Measurements from ENCODE around the gene PAX6. TPM values are rescaled to one million over a fixed set of nuclear protein-coding genes. Genes with fewer than 3 reads are reported as not detected.

PAX6 gene
- total and polyA plus RNA-seq, 7 donors = 0.34 to 0.46 TPM; not detected in 5

DNA sequence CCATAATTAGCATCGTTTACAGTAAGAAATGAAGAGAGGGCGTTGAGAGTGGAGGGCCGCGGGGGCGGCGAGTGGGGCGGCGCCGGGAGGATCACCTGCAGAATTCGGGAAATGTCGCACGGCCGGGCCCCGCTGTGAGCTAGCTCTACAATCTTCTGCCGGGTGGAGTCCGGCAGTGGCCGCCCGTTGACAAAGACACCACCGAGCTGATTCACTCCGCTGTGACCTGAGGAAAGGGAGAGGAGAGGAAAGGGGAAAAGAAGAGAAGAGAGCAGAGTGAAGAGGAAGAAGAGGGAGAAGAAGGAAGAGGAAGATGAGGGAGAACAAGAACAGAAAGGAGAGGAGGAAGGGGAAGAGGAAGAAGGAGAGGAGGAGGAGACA is 8.5 kb downstream of the PAX6 start:
- H3K4me3 ChIP-seq = no peak overlapping the region
- H3K27me3 ChIP-seq = peaks cover 95 to 100% (median 100%) of the 10 kb centered on the region in 3 donors
- 9 to 18% methylated on average over 20 of the region's 20 CpGs for WGBS, 2 donors
- TF ChIP-seq, protein P1, sequence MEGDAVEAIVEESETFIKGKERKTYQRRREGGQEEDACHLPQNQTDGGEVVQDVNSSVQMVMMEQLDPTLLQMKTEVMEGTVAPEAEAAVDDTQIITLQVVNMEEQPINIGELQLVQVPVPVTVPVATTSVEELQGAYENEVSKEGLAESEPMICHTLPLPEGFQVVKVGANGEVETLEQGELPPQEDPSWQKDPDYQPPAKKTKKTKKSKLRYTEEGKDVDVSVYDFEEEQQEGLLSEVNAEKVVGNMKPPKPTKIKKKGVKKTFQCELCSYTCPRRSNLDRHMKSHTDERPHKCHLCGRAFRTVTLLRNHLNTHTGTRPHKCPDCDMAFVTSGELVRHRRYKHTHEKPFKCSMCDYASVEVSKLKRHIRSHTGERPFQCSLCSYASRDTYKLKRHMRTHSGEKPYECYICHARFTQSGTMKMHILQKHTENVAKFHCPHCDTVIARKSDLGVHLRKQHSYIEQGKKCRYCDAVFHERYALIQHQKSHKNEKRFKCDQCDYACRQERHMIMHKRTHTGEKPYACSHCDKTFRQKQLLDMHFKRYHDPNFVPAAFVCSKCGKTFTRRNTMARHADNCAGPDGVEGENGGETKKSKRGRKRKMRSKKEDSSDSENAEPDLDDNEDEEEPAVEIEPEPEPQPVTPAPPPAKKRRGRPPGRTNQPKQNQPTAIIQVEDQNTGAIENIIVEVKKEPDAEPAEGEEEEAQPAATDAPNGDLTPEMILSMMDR (IDR thresholded peaks at IDR 0.05) = no peak
- TF ChIP-seq POLR2A (IDR thresholded peaks at IDR 0.05) (no peak), POLR2AphosphoS5 (IDR thresholded peaks at IDR 0.05) (no peak), EP300 (IDR thresholded peaks at IDR 0.05) (no peak)
- no peaks in the 10 kb centered on the region for H3K36me3 ChIP-seq
- H3K27ac ChIP-seq = no peak overlapping the region
- no peak for DNase-seq
- peaks cover 0 to 4% (median 0%) of the 10 kb centered on the region in 4 donors for H3K9me3 ChIP-seq
- intact Hi-C loops (cut with DNase I) = no loop called here
- peaks cover 0 to 55% (median 48%) of the 10 kb centered on the region in 4 donors for H3K4me1 ChIP-seq

GRCh38 chr11:31802000-31802551 is 9.0 kb downstream of the PAX6 start:
- 9 to 11% methylated on average over 6 of the region's 6 CpGs for WGBS, 2 donors
- H3K4me3 ChIP-seq = no peak overlapping the region
- H3K27me3 ChIP-seq = peaks cover 92 to 100% (median 98%) of the 10 kb centered on the region in 3 donors
- DNase-seq = no peak
- no peaks in the 10 kb centered on the region for H3K36me3 ChIP-seq
- intact Hi-C loops (cut with DNase I) = no loop called here
- peaks cover 0 to 58% (median 52%) of the 10 kb centered on the region in 4 donors for H3K4me1 ChIP-seq
- peaks cover 0 to 4% (median 0%) of the 10 kb centered on the region in 4 donors for H3K9me3 ChIP-seq
- H3K27ac ChIP-seq = no peak overlapping the region
- TF ChIP-seq POLR2AphosphoS5 (IDR thresholded peaks at IDR 0.05) (no peak), POLR2A (IDR thresholded peaks at IDR 0.05) (no peak), EP300 (IDR thresholded peaks at IDR 0.05) (no peak)
- TF ChIP-seq, protein P1 (IDR thresholded peaks at IDR 0.05) = no peak

GRCh38 chr11:31801298-31801702 is 9.8 kb downstream of the PAX6 start:
- intact Hi-C loops (cut with DNase I) = no loop called here
- Histone ChIP-seq H3K27ac (no peak overlapping the region), H3K4me1 (peaks cover 0 to 55% (median 51%) of the 10 kb centered on the region in 4 donors), H3K36me3 (no peaks in the 10 kb centered on the region), H3K9me3 (peaks cover 0 to 4% (median 0%) of the 10 kb centered on the region in 4 donors), H3K27me3 (peaks cover 84 to 100% (median 97%) of the 10 kb centered on the region in 3 donors), H3K4me3 (no peak overlapping the region)
- TF ChIP-seq POLR2AphosphoS5 (IDR thresholded peaks at IDR 0.05) (no peak), POLR2A (IDR thresholded peaks at IDR 0.05) (no peak), EP300 (IDR thresholded peaks at IDR 0.05) (no peak)
- TF ChIP-seq, protein P1 (IDR thresholded peaks at IDR 0.05) = no peak
- 12 to 17% methylated on average over 9 of the region's 9 CpGs for WGBS, 2 donors
- no peak for DNase-seq

- Histone ChIP-seq H3K27me3 (peaks cover 77 to 100% (median 90%) of the 10 kb centered on the region in 3 donors), H3K9me3 (peaks cover 0 to 4% (median 0%) of the 10 kb centered on the region in 4 donors), H3K36me3 (no peaks in the 10 kb centered on the region), H3K4me1 (peaks cover 0 to 48% (median 44%) of the 10 kb centered on the region in 4 donors), H3K27ac (no peak overlapping the region), H3K4me3 (no peak overlapping the region)
- WGBS, 2 donors = 10 to 19% methylated on average over 23 of the region's 23 CpGs
- DNase-seq = no peak
- TF ChIP-seq POLR2AphosphoS5 (IDR thresholded peaks at IDR 0.05) (no peak), EP300 (IDR thresholded peaks at IDR 0.05) (no peak), POLR2A (IDR thresholded peaks at IDR 0.05) (no peak)
- TF ChIP-seq, protein P1 (IDR thresholded peaks at IDR 0.05) = no peak
- intact Hi-C loops (cut with DNase I) = no loop called here
Measured at GRCh38 chr11:31800398-31801265, 10.5 kb downstream of the PAX6 start.

Data from sigmoid colon (tissue), 7 donors.